SJSA1 (cell line): ENCODE measurements around the gene MYCN. TPM values are rescaled to one million over a fixed set of nuclear protein-coding genes. Genes with fewer than 3 reads are reported as not detected.

Experiments used
- DNase-seq, 2 experiments: peaks; one replicate each; pipeline ENCODE4 v3.0.0-alpha.2; 2015 to 2020; ENCODE audit warnings: low spot score in 2 of 2, low read depth in 1 of 2
- H3K27ac ChIP-seq: fragments of 250-450 bp; sonication (Bioruptor Pico); 2 replicates; pipeline ENCODE4 v1.5.1; 2020; ENCODE audit warnings: mild to moderate bottlenecking, moderate library complexity
- H3K27me3 ChIP-seq: fragments of 250-450 bp; sonication (Bioruptor Pico); replicated peaks from 2 replicates; pipeline ENCODE4 v1.5.1; 2020; ENCODE audit warnings: mild to moderate bottlenecking, moderate library complexity
- H3K36me3 ChIP-seq: fragments of 250-450 bp; sonication (Bioruptor Pico); 2 replicates; pipeline ENCODE4 v1.5.1; 2020; ENCODE audit warnings: mild to moderate bottlenecking
- H3K4me1 ChIP-seq: fragments of 250-450 bp; sonication (Bioruptor Pico); replicated peaks from 2 replicates; pipeline ENCODE4 v1.6.1; 2021; ENCODE audit warnings: mild to moderate bottlenecking
- H3K4me3 ChIP-seq: fragments of 250-450 bp; sonication (Bioruptor Pico); 2 replicates; pipeline ENCODE4 v1.5.1; 2020; ENCODE audit warnings: mild to moderate bottlenecking
- H3K9me3 ChIP-seq: fragments of 250-450 bp; sonication (Bioruptor Pico); replicated peaks from 2 replicates; pipeline ENCODE4 v1.5.1; 2020; ENCODE audit warnings: mild to moderate bottlenecking
- total RNA-seq: library from RNA; depleted of rRNA; stranded (reverse); fragments of >200 nt; shearing (Covaris generic); gene quantifications from 2 replicates; pipeline ENCODE4 v1.2.3, GENCODE V29; 2014

MYCN gene
- total RNA-seq, 1 experiment from 2014 or later: 3.7 TPM

DNA sequence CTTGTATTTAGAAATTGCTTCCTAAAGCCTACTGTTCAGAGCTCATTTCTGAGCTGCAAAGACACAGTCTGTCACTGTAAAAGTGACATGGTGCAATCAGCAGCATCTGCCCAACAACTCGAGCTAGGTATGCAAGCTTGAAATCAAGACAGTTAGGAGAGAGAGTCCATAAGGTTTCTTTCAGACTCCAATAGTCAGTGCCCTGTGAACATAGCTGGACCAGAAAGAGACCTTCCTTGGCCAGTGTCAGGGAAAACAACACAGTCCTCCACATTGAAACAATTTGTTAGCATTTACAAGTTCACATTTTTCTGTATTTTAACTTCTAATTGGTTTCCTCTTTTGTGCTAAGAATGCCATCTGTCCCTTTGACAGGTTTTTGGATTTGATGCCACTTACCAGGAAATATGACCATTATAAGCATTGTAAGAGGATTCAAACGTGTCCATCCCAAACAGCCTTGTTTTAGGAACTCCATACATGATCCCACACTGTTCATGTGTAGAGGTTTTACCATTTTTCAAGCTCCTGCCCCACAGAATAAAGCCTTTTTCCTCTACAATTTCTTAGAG is 8.9 kb upstream of the MYCN start:
- Histone ChIP-seq H3K4me1 (no peaks in the 10 kb centered on the region), H3K36me3 (no peaks in the 10 kb centered on the region), H3K27me3 (no peaks in the 10 kb centered on the region), H3K4me3 (no peak overlapping the region), H3K9me3 (no peaks in the 10 kb centered on the region), H3K27ac (no peak overlapping the region)
- DNase-seq: no peak

DNA sequence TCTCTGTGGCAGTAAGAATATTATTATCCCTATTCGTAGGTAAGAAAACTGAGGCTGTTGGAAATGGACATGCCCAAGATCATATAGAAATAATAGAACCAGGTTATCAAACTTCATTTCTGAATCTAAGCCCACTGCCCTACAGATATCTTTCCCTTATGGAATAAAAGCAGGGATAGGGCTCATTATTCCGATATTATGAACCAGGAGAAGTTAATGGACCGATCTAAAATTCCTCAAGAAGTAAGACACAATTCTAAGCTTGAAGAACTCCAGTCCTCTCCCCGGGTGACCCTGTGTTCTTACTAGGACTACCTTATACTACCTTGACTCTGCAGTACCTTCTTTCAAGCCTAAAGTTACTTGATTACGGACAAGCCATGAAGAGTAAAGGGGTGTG is 8.4 kb upstream of the MYCN start:
- Histone ChIP-seq H3K9me3 (no peaks in the 10 kb centered on the region), H3K27ac (no peak overlapping the region), H3K4me1 (no peaks in the 10 kb centered on the region), H3K4me3 (no peak overlapping the region), H3K27me3 (no peaks in the 10 kb centered on the region), H3K36me3 (no peaks in the 10 kb centered on the region)
- no peak for DNase-seq

DNA sequence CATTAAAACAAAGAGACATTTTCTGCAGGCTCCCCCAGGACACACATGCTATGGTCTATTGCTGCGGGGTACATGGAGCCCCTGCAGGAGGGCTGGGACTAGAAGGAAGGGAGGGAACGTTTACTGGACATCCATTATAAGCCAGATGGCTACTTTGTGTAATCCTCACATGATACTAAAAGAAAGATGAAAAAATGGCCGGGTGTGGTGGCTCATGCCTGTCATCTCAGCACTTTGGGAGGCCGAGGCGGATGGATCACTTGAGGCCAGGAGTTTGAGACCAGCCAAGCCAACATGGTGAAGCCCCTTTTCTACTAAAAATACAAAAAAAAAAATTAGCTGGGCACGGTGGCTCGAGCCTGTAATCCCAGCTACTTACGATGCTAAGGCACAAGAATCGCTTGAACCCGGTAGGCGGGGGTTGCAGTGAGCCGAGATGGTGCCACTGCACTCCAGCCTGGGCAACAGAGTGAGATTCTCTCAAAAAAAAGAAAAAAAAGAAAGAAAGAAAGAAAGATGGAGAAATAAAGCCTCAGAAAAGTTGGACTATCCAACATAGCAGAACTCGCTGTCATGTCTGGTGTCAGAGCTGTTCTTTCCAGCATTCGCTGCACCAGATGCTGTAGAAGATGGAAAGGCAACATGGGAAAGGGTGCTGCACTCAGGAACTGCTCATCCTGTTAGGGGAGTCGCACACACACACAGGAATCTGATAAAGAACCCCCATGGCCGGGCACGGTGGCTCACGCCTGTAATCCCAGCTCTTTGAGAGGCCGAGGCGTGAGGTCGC is 7.8 kb upstream of the MYCN start:
- Histone ChIP-seq H3K9me3 (no peaks in the 10 kb centered on the region), H3K4me1 (no peaks in the 10 kb centered on the region), H3K4me3 (no peak overlapping the region), H3K27me3 (no peaks in the 10 kb centered on the region), H3K36me3 (no peaks in the 10 kb centered on the region), H3K27ac (no peak overlapping the region)
- DNase-seq: no peak

DNA sequence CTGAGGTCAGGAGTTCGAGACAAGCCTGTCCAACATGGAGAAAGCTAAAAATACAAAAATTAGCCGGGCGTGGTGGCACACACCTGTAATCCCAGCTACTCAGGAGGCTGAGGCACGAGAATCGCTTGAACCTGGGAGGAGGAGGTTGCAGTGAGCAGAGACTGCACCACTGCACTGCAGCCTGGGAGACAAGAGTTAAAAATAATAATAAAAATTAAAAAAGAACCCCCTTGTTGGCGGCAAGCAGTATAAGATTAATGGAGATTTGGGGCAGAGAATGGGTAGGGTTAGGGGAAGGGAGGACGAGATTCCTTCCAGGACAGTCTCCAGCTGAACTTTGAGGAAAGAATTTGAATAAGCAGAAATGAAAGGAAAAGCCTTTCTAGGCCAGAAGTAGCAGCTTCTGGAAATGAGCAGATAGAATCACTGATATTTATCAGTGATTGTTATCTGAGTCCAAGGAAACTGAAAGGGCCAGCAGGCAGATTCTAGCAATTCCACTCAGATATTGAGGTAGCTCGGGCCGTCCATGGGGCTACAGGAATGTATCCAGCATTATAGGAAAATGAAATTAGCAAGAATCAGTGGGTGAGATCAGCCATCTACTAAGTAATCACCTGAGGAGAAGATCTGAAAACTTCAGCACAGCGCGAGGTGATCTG is 7.0 kb upstream of the MYCN start:
- DNase-seq: no peak

DNA sequence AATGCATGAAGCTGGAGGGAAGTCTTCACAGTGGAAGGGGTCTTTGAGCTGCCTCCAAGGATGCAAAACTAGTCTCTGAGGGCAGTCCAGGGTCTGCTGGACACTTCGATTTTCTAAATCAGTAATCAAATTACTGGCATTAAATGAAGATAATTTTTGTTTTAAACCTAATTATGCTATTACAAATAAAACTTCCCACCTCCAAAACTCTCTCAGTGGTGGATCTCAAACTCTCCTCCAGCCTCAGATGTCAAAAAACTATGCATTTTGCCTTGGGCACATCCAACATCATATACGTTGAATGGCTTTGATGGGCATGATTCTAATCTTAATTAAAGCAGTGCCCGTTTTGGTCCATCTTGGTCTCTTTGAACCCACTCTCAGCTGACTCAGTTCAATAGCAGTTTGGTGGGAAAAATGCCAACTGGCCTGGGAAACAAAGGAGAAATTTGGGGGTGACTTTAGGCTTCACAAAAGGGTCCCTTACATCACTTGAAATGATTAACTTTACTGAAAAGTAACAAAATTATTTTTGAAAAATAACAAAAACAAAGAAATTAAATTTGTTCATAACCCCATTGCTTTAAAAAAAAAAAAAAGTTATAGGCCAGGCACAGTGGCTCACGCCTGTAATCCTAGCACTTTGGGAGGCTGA is 5.9 kb upstream of the MYCN start:
- H3K4me1 ChIP-seq: no peaks in the 10 kb centered on the region
- H3K36me3 ChIP-seq: no peaks in the 10 kb centered on the region
- H3K27ac ChIP-seq: no peak overlapping the region
- no peak for DNase-seq
- H3K4me3 ChIP-seq: no peak overlapping the region
- no peaks in the 10 kb centered on the region for H3K9me3 ChIP-seq
- H3K27me3 ChIP-seq: peaks cover 6% of the 10 kb centered on the region

More for the DNA sequence above, 7.0 kb upstream of the MYCN start:
- peaks cover 1% of the 10 kb centered on the region; the same call in 1 of the 2 replicates for H3K27me3 ChIP-seq
- H3K9me3 ChIP-seq: no peaks in the 10 kb centered on the region
- H3K27ac ChIP-seq: no peak overlapping the region
- no peaks in the 10 kb centered on the region for H3K36me3 ChIP-seq
- no peaks in the 10 kb centered on the region for H3K4me1 ChIP-seq
- no peak overlapping the region for H3K4me3 ChIP-seq

DNA sequence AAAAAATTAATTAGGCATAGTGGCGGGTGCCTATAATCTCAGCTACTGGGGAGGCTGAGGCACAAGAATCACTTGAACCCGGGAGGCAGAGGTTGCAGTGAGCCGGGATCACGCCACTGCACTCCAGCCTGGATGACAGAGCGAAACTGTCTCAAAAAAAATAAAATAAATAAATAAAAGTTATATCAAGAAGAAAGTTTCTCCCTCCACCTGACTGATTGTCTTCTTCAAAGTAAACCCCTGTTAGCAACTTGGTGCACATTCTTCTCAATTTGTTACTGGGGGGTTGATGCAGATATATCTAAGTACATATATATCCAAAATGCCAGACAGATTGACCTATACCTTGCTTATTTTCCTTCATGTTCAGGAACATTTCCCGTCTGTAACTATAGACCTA is 5.2 kb upstream of the MYCN start:
- Histone ChIP-seq H3K4me3 (no peak overlapping the region), H3K27ac (no peak overlapping the region), H3K9me3 (no peaks in the 10 kb centered on the region), H3K36me3 (no peaks in the 10 kb centered on the region), H3K4me1 (0 out of 2 replicates have a peak, but pooled peaks cover 8% of the 10 kb centered on the region), H3K27me3 (peaks cover 14% of the 10 kb centered on the region)
- DNase-seq: no peak

DNA sequence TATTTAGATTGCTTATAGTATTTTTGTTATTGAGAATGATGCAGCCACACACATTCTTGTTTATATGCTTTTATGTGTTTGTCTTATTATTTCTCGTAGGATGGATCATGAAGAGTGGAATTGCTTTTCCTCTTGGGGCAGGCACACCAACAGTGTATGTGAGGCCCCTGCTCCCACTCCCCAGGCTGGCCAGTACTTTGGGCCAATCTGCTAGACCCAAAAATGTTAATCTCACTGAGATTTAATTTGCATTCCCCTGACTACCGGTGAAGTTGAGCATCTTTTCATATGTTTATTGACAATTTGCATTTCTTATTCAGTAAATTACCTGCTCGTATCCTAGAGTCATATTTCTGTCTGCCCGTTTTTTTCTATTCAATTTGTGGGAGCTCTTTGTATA is 4.7 kb upstream of the MYCN start:
- Histone ChIP-seq H3K4me1 (0 out of 2 replicates have a peak, but pooled peaks cover 8% of the 10 kb centered on the region), H3K4me3 (no peak overlapping the region), H3K9me3 (no peaks in the 10 kb centered on the region), H3K27me3 (peaks cover 18% of the 10 kb centered on the region), H3K27ac (no peak overlapping the region), H3K36me3 (no peaks in the 10 kb centered on the region)
- no peak for DNase-seq

DNA sequence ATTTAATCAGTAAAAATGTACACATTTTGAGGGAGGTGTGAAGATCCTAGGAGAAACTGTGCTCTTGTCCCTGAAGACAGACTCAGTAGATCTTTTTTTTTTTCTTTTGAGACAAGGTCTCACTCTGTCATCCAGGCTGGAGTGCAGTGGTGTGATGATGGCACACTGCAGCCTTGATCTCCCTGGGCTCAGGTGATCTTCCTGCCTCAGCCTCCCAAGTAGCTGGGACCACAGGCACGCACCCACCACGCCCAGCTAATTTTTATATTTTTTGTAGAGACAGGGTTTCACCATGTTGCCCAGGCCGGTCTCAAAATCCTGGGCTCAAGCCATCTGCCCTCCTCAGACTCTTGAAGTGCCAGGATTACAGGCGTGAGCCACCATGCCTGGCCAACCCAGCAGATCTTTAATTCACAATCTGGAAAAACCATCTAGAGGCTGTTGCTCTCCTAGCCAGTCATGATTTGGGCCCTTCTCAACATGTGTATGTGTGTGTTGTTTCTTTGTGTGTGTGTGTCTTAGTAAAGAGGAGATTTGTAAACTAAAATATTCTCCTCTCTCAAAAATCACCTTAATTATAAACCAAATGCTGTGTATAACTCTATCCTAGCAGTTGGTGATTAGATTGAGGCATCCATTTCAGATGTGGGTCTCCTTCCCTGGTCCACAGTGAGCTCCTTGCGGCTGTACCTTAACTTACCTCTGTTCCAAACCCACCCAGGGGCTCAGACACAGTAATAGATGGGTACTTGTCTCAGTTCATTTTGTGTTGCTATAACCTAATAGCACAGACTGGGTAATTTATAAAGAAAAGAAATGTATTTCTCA is 3.9 kb upstream of the MYCN start:
- no peak overlapping the region for H3K27ac ChIP-seq
- no peak for DNase-seq
- H3K9me3 ChIP-seq: no peaks in the 10 kb centered on the region
- no peak overlapping the region for H3K4me3 ChIP-seq
- peaks cover 26% of the 10 kb centered on the region for H3K27me3 ChIP-seq
- H3K4me1 ChIP-seq: 0 out of 2 replicates have a peak, but pooled peaks cover 8% of the 10 kb centered on the region
- no peaks in the 10 kb centered on the region for H3K36me3 ChIP-seq

DNA sequence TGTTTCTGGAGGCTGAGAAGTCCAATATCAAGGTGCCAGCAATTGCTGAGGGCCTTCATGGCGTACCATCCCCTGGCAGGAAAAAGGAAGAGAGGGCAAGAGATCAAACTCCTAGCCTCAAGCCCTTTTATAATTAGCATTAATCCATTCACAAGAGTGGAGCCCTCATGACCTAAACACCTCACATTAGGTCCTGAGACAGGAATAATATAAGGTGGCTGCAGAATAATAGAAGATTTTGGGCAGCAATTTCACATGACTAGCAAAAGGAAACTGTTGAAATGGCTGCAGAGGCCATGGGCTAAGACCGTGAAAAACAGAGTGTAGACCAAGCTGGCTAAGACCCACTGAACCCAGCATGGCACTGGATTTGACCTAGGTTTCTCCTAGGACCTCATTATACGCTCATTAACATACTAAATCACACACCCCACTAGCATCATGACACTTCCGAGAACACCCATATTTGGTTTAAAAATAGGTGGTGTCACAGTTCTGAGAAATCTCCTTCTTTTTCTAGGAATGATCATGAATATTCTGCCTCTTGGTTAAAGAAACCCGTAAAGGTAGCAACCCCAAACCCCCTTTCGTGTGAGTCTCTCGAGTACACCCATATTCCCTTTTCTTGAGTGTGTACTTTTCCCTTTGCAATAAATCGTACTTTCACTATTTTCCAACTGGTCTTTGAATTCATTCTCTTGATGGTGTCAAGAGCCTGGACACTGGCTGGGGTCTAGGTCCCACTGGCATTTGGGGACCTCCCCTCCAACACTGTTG is 3.1 kb upstream of the MYCN start:
- H3K4me3 ChIP-seq: no peak overlapping the region
- no peak for DNase-seq
- no peak overlapping the region for H3K27ac ChIP-seq
- H3K9me3 ChIP-seq: no peaks in the 10 kb centered on the region
- H3K4me1 ChIP-seq: peaks cover 13% of the 10 kb centered on the region
- 0 out of 2 replicates have a peak, but pooled peaks cover 4% of the 10 kb centered on the region for H3K36me3 ChIP-seq
- H3K27me3 ChIP-seq: peaks cover 32% of the 10 kb centered on the region

DNA sequence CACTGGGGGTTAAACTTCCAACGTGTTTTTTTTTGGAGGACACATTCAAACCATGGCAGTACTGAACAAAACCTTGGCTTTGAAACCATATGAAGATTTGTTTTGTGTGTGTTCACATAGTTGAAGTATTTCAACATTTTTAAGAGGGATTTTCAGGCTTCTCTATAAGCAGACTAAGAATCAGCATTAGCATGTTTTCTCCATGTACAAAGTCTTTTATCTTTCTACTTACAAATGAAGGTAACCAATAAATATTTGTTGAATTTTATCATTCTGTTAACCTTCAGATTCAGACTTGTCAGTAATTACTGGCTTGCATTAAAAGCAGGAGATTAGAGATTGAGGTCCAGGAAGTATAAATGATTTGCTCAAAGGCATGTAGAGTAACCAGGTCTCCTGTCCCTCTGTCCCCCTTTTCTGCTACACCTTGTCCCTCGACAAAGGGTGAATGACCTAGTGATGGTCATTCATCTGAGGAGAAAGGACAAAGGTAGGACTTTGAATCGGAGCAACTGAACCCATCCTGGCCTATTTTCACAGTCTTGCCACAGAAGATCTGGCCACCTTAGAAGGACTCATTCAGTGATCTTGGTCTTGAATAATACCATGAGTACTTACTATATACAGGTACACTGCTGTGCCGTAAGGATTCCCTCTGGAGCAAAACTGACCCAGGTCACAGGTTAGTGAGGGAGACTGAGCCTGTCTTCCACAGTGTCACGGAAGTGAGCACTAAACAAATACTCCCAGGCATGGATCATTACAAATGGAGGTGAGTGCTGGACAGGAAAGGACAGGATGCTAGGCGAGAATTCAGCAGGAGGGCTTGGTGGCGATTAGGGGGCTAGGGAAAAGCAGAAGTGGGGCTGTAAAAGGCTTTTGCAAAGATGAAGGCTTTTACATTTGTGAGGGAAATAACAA is 2.2 kb upstream of the MYCN start:
- H3K9me3 ChIP-seq: no peaks in the 10 kb centered on the region
- peaks cover 13% of the 10 kb centered on the region for H3K4me1 ChIP-seq
- H3K4me3 ChIP-seq: no peak overlapping the region
- DNase-seq: no peak
- H3K27ac ChIP-seq: no peak overlapping the region
- H3K36me3 ChIP-seq: 0 out of 2 replicates have a peak, but pooled peaks cover 4% of the 10 kb centered on the region
- peaks cover 37% of the 10 kb centered on the region for H3K27me3 ChIP-seq

DNA sequence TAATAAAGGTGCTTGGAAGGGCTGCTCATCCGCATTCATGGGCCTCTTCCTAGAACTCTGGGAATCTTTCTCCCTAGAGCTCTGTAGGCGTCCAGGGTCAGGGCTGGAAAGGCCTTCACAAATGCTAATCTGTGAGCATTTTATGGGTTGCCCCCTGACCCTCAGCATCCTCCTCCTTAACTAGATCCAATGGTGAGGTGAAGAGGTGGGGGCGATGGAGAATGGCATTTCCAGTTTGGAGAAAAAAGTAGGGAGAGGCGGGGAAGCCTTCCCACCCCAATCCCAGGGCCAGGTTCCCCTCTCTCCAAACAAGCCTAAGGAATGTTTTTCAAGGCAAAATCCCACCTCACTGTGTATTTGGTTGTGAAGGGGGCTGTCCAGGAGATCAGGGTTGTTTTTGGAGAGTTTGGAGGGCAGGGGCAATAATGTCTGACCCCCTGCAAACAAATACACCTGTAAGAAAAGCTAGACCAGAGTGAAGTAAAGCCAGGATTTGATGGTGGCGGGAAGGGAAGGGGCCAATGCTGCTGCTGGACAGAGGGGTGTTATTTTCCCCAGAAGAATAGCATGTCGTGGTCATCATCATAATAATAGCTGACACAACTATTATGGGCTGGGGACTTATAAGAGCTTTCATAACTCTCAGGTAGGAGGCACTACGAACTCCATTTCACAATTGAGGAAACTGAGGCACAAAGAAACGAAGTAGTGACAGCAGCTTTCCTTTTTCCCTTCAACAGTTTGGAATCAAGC is 1.4 kb upstream of the MYCN start:
- Histone ChIP-seq H3K27ac (no peak overlapping the region), H3K4me3 (no peak overlapping the region), H3K9me3 (no peaks in the 10 kb centered on the region), H3K27me3 (peaks cover 44% of the 10 kb centered on the region), H3K36me3 (0 out of 2 replicates have a peak, but pooled peaks cover 4% of the 10 kb centered on the region), H3K4me1 (peaks cover 16% of the 10 kb centered on the region)
- DNase-seq: no peak
